H1 (cell line): ENCODE measurements around the gene AKR7A2. TPM values are rescaled to one million over a fixed set of nuclear protein-coding genes. Genes with fewer than 3 reads are reported as not detected.

Source experiments
- BACH1 ChIP-seq: IDR thresholded peaks from 2 replicates; pipeline ENCODE4 v1.6.1; 2012; ENCODE audit warnings: low read length, improper control_type of control experiment
- CEBPB ChIP-seq: IDR thresholded peaks from 2 replicates; pipeline ENCODE4 v1.6.1; 2012; ENCODE audit warnings: low read depth, low read length
- NRF1 ChIP-seq: IDR thresholded peaks from 2 replicates; pipeline ENCODE4 v1.6.1; 2011; ENCODE audit warnings: mild to moderate bottlenecking, low read depth, low read length, improper control_type of control experiment
- SIN3A ChIP-seq, 2 experiments: IDR thresholded peaks in 1 of 2; conservative IDR thresholded peaks in 1 of 2; 2 replicates each; pipeline ENCODE4 v1.6.1; 2011 to 2012; ENCODE audit warnings: low read length in 2 of 2, improper control_type of control experiment in 1 of 2, low read depth in 1 of 2, mild to moderate bottlenecking in 1 of 2
- TCF12 ChIP-seq: IDR thresholded peaks from 2 replicates; pipeline ENCODE4 v1.6.1; 2011; ENCODE audit warnings: low read depth, mild to moderate bottlenecking, low read length
- USF2 ChIP-seq: IDR thresholded peaks from 2 replicates; pipeline ENCODE4 v1.6.1; 2011; ENCODE audit warnings: low read length, improper control_type of control experiment
- polyA plus RNA-seq, 7 experiments: library from polyadenylated mRNA; depleted of rRNA in 3 of 7; stranded (reverse) in 5 of 7; unstranded in 2 of 7; fragments of >200 nt in 5 of 7; fragments of 200-250 nt in 2 of 7; gene quantifications; 1 replicate in 5 of 7; 2 replicates in 1 of 7; 4 replicates in 1 of 7; pipeline versions ENCODE4 v1.2.1 to v1.2.3, GENCODE V29; 2011 to 2013; ENCODE audit warnings: missing spikeins in 2 of 7, mixed read lengths in 2 of 7
- total RNA-seq: library from RNA; stranded (reverse); fragmentation: NEBNext Ultra II Directional; extraction: Animal tissue kit (Norgen Biotek cat#: 25700); gene quantifications from 2 replicates; pipeline ENCODE4 v1.2.1, GENCODE V29; 2021

The AKR7A2 gene
- total and polyA plus RNA-seq, 2 of the 8 experiments (the other 6 are each of a cell fraction or from before 2014, with no cell fraction given), result 32.0 to 48.3 TPM

- TF ChIP-seq USF2 (no peak), SIN3A (conservative IDR thresholded peaks at IDR 0.05 in 1 of 2, IDR thresholded peaks at IDR 0.05 in 1 of 2; ENCODE audit: low read depth in 1 of 2, low read length in 2 of 2) (no peak), CEBPB (no peak), TCF12 (no peak), NRF1 (no peak), BACH1 (no peak)
These were observed 3.6 kb upstream of the AKR7A2 start (continued) for GRCh38 chr1:19315378-19316198.
